HTR-8/SVneo (cell line): ENCODE measurements around the gene DGUOK.
"Not testable (repeated sequence)": the region's sequence is repeated elsewhere in the genome, so short reads cannot be mapped to it uniquely, and the experiment has no call there.

ENCODE experiments used
- DNase-seq: peaks from one replicate; pipeline ENCODE4 v3.0.0; 2011; ENCODE audit warnings: low spot score, mixed read lengths; ENCODE audit not compliant: insufficient read length
- FAIRE-seq: peaks from 2 replicates; lab custom pipeline; 2011; peaks lifted over from hg19 to GRCh38; lab: Jason Lieb, UNC

The DGUOK gene

GRCh38 chr2:73918856-73919255, 7.8 kb upstream of the DGUOK start:
- DNase-seq (no peak), FAIRE-seq (no peak)

- DNase-seq (no peak), FAIRE-seq (peak; percentile 16)
These were observed 7.0 kb upstream of the DGUOK start for GRCh38 chr2:73919596-73920228.

GRCh38 chr2:73920577-73921545, 5.8 kb upstream of the DGUOK start:
- FAIRE-seq: no peak

GRCh38 chr2:73921581-73921980, 5.1 kb upstream of the DGUOK start:
- FAIRE-seq: no peak
- no peak for DNase-seq

More at GRCh38 chr2:73920577-73921545, 5.8 kb upstream of the DGUOK start:
- DNase-seq: peak; percentile 32

- no peak for DNase-seq
- no peak for FAIRE-seq
These were observed 4.0 kb upstream of the DGUOK start for GRCh38 chr2:73922681-73923080.

- DNase-seq (no peak), FAIRE-seq (no peak)
These were observed 1.5 kb upstream of the DGUOK start for GRCh38 chr2:73925033-73925704.

- no peak for FAIRE-seq
- DNase-seq: no peak
These were observed 707 bp upstream of the DGUOK start for GRCh38 chr2:73925853-73926492.

- FAIRE-seq: no peak
- no peak for DNase-seq
These were observed 664 bp downstream of the DGUOK start for GRCh38 chr2:73927344-73927743.

- DNase-seq (no peak), FAIRE-seq (no peak)
These were observed 2.3 kb downstream of the DGUOK start for GRCh38 chr2:73928963-73929347.

GRCh38 chr2:73930386-73930785, 3.7 kb downstream of the DGUOK start:
- FAIRE-seq: no peak
- DNase-seq: no peak

- no peak for FAIRE-seq
These were observed 5.1 kb downstream of the DGUOK start for GRCh38 chr2:73931531-73932500.

GRCh38 chr2:73933194-73933593, 6.5 kb downstream of the DGUOK start:
- FAIRE-seq (no peak), DNase-seq (no peak)

More at GRCh38 chr2:73931531-73932500, 5.1 kb downstream of the DGUOK start:
- DNase-seq: no peak

GRCh38 chr2:73935641-73936040, 9.0 kb downstream of the DGUOK start:
- no peak for DNase-seq
- no peak for FAIRE-seq

GRCh38 chr2:73937103-73937885, 10.6 kb downstream of the DGUOK start:
- FAIRE-seq: no peak
- no peak for DNase-seq

- FAIRE-seq (no peak), DNase-seq (no peak)
These were observed 11.2 kb downstream of the DGUOK start for GRCh38 chr2:73937899-73938298.

GRCh38 chr2:73938718-73939352, 12.2 kb downstream of the DGUOK start:
- no peak for FAIRE-seq

GRCh38 chr2:73939419-73939818, 12.7 kb downstream of the DGUOK start:
- FAIRE-seq: no peak
- DNase-seq: no peak

More at GRCh38 chr2:73938718-73939352, 12.2 kb downstream of the DGUOK start:
- DNase-seq: no peak

GRCh38 chr2:73940066-73940465, 13.4 kb downstream of the DGUOK start:
- FAIRE-seq, DNase-seq: not testable (repeated sequence)
